ENCODE results near the gene CEP57L1. TPM values are rescaled to one million over a fixed set of nuclear protein-coding genes. Genes with fewer than 3 reads are reported as not detected.
"Not testable (repeated sequence)": the region's sequence is repeated elsewhere in the genome, so short reads cannot be mapped to it uniquely, and the experiment has no call there.

CEP57L1 gene
- total RNA-seq, 1 experiment from 2014 or later, result 26.5 TPM

DNA sequence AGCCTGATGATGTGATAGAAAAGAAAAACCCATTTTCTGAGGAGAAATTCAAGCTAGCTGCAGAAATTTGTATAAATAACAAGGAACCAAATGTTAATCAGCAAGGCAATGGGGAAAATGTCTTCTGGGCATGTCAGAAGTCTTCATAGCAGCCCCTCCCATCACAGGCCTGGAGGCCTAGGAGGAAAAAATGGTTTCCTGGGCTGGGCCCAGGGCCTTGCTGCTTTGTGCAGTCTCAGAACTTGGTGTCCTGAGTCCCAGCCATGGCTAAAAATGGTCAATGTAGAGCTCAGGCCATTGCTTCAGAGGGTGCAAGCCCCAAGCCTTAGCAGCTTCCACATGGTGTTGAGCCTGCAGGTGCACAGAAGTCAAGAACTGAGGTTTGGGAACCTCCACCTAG, 96.1 kb downstream of the CEP57L1 start:
- not testable (repeated sequence) for H3K36me3 ChIP-seq (replicated peaks; ENCODE audit: control insufficient read depth, insufficient read depth, low read length); DNase-seq; H3K27me3 ChIP-seq (ENCODE audit: control insufficient read depth, insufficient read depth, low read length); H3K4me3 ChIP-seq (ENCODE audit: insufficient read depth, low read depth, low read length)

DNA sequence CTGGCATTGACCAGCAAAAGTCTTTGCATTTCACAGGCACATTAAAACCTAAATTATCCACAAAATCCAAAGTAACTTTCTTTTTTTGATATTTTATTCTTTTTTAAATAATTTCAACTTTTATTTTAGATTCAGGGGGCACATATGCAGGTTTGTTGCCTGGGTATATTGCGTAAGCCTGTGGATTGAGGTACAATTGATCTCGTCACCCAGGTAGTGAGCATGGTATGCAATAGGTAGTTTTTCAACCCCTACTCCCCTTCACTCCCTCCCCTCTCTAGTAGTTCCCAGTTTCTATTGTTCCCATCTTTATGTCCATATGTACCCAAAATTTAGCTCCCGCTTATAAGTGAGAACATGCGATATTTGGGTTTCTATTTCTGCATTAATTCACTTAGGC, 97.6 kb downstream of the CEP57L1 start:
- Histone ChIP-seq H3K27me3 (ENCODE audit: control insufficient read depth, insufficient read depth, low read length) (no peaks in the 10 kb centered on the region), H3K36me3 (replicated peaks; ENCODE audit: control insufficient read depth, insufficient read depth, low read length) (no peaks in the 10 kb centered on the region), H3K4me3 (ENCODE audit: insufficient read depth, low read depth, low read length) (no peak overlapping the region)
- DNase-seq, result no peak

DNA sequence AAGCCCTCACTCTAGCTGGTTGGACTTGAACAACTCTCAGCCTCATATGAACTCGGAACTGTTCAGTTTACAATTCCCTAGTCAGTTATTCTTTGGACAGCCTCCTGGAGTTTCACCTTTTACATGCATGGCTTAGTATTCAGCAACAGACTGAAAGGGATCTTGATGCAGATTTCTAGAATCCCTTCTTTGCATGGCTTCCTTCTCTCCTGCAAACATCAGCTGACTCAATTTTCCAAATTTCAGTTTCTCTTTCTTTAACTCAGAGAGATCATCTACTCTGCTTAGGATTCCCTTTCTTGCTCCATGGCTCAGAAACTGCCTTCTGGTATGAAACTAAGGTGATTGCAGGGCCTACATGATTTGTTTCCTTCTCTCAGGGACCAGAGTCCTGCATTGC, 99.6 kb downstream of the CEP57L1 start:
- H3K4me3 ChIP-seq (ENCODE audit: insufficient read depth, low read depth, low read length), result no peak overlapping the region
- H3K27me3 ChIP-seq (ENCODE audit: control insufficient read depth, insufficient read depth, low read length), result no peaks in the 10 kb centered on the region
- H3K36me3 ChIP-seq (replicated peaks; ENCODE audit: control insufficient read depth, insufficient read depth, low read length), result no peaks in the 10 kb centered on the region
- no peak for DNase-seq

DNA sequence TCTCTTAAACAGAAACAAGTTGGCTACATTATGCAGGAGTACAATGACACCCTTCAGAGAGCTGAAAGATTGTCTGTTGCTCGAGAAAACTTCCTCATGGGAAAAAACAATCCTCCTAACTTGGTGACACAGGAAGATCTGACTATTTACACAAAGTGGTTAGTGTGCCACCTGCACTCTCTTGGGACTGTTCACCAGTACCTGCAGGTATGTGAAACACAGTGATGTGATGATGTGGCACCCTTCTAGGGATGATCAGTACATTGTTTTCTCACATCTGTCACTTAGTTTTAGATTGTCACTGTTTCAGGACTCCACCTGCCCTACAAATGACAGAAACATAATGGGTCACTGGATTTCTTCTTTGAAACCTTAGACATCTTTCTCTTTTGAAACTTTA, 101.8 kb downstream of the CEP57L1 start:
- DNase-seq, result no peak
- no peaks in the 10 kb centered on the region for H3K36me3 ChIP-seq (replicated peaks; ENCODE audit: control insufficient read depth, insufficient read depth, low read length)

DNA sequence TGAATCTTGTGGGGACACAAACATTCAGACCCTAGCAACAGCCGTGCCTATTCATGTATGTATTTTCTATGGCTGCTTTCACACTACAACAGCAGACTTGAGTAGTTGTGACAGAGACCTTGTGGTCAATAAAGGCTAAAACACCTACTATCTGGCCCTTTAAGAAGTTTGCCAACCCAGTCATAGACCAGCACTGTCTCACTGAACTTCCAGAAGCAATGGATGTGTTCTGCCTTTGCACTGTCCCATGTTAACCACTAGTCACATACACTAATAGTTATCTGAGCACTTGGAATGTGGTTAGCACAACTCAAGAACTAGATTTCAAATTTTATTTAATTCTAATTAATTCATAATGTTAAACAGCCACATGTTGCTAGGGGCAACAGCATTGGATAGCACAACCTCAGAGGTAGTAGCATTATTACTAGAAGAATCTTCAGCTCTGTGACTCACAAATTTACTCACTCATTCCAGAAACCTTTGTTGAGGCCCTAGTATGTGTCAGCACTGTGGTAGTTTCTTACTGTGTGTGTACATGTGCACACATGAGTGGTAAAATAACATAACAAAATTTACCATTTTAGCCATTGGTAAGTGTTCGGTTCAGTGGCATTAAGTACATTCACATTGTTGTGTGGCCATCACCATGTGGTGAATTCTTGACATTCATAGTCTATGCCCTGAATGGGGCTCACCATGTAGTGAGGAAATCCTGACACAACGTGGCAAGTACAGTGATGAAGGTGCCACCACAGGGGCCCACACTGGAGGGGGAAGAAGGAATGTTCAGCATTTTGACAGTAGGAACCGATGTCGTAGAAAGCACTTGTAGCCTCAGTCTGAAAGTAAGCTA, 107.3 kb downstream of the CEP57L1 start:
- no peaks in the 10 kb centered on the region for H3K36me3 ChIP-seq (replicated peaks; ENCODE audit: control insufficient read depth, insufficient read depth, low read length)
- no peak for DNase-seq
- no peaks in the 10 kb centered on the region for H3K27me3 ChIP-seq (ENCODE audit: control insufficient read depth, insufficient read depth, low read length)
- H3K4me3 ChIP-seq (ENCODE audit: insufficient read depth, low read depth, low read length), result no peak overlapping the region

More for the DNA sequence above, 101.8 kb downstream of the CEP57L1 start:
- Histone ChIP-seq H3K4me3 (ENCODE audit: insufficient read depth, low read depth, low read length) (no peak overlapping the region), H3K27me3 (ENCODE audit: control insufficient read depth, insufficient read depth, low read length) (no peaks in the 10 kb centered on the region)

DNA sequence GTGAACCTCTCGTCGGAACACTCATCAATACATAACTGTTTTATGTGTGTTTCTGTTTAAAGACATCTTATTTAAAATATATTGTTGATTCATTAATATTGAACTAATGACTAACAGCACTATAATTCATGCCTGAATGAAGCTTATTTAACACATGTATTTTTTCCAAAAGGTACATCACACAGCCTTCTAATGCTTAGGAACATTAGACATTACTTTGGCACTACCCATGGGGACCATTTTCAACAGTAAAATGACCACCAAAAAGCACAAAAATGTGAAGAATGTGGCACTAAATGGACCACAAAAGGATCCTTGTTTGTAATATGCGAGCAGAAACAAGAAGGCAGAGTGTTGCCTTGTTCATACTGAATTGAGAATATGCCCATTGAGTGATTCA, 109.2 kb downstream of the CEP57L1 start:
- H3K27me3 ChIP-seq (ENCODE audit: control insufficient read depth, insufficient read depth, low read length), result no peaks in the 10 kb centered on the region
- DNase-seq, result no peak
- no peak overlapping the region for H3K4me3 ChIP-seq (ENCODE audit: insufficient read depth, low read depth, low read length)
- H3K36me3 ChIP-seq (replicated peaks; ENCODE audit: control insufficient read depth, insufficient read depth, low read length), result no peaks in the 10 kb centered on the region

DNA sequence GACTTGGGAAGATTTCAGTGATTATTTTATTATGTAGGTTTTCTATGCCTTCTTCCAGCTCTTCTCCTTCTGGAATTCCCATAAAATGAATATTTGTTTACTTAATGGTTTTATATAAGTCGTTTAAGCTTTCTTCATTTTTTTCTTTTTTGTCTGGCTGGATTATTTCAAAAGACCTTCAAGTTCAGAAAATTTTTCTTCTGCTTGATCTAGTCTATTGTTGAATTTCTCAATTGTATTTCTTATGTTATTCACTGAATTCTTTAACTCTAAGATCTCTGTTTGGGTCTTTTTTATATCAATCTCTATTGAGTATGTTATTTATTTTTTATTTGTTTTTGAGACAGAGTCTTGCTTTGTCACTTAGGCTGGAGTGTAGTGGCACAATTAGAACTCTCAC, 117.4 kb downstream of the CEP57L1 start:
- no peaks in the 10 kb centered on the region for H3K27me3 ChIP-seq (ENCODE audit: control insufficient read depth, insufficient read depth, low read length)
- no peak overlapping the region for H3K4me3 ChIP-seq (ENCODE audit: insufficient read depth, low read depth, low read length)
- no peak for DNase-seq
- no peaks in the 10 kb centered on the region for H3K36me3 ChIP-seq (replicated peaks; ENCODE audit: control insufficient read depth, insufficient read depth, low read length)

Other genes with a start within 250 kb of the CEP57L1 start
- 1.3 and 2.6 TPM in 2 replicates for gene ARMC2, start 247.1 kb upstream of the CEP57L1 start, total RNA-seq (2014; rRNA removed; shearing (Covaris generic))
- 10.4 and 12.8 TPM in 2 replicates for gene SESN1, start 661 bp upstream of the CEP57L1 start, total RNA-seq (2014; rRNA removed; shearing (Covaris generic))

All from H7 (cell line).